Measurements from ENCODE around the gene OR6N1.

Gene OR6N1

GRCh38 chr1:158735848-158736247, 36.1 kb downstream of the OR6N1 start:
- H3K9me3 ChIP-seq (ENCODE audit: insufficient read depth, low read length): no peaks in the 10 kb centered on the region
- H3K4me3 ChIP-seq (ENCODE audit: insufficient read length, low read depth): no peak overlapping the region
- no peaks in the 10 kb centered on the region for H3K27me3 ChIP-seq (ENCODE audit: insufficient read depth, insufficient read length)
- no peaks in the 10 kb centered on the region for H3K36me3 ChIP-seq (ENCODE audit: insufficient read depth, insufficient read length, low read length)
- H3K4me1 ChIP-seq (ENCODE audit: insufficient read depth, insufficient read length): no peaks in the 10 kb centered on the region
- TF ChIP-seq YY1 (IDR thresholded peaks at IDR 0.05; ENCODE audit: insufficient read depth, insufficient read length) (no peak), SUZ12 (IDR thresholded peaks at IDR 0.05; ENCODE audit: extremely low read depth, insufficient read depth, insufficient read length) (no peak), ZNF274 (IDR thresholded peaks at IDR 0.05; ENCODE audit: low read depth, low read length) (no peak)
- no peak overlapping the region for H3K9ac ChIP-seq (ENCODE audit: insufficient read length, low read depth)
- no peak for DNase-seq (ENCODE audit: low read depth, low spot score)

- H3K27me3 ChIP-seq (ENCODE audit: insufficient read depth, insufficient read length): no peaks in the 10 kb centered on the region
- no peaks in the 10 kb centered on the region for H3K9me3 ChIP-seq (ENCODE audit: insufficient read depth, low read length)
- DNase-seq (ENCODE audit: low read depth, low spot score): no peak
- H3K4me1 ChIP-seq (ENCODE audit: insufficient read depth, insufficient read length): no peaks in the 10 kb centered on the region
- no peak for TF ChIP-seq SUZ12 (IDR thresholded peaks at IDR 0.05; ENCODE audit: extremely low read depth, insufficient read depth, insufficient read length)
- TF ChIP-seq ZNF274 (IDR thresholded peaks at IDR 0.05; ENCODE audit: low read depth, low read length): no peak
- no peak for TF ChIP-seq YY1 (IDR thresholded peaks at IDR 0.05; ENCODE audit: insufficient read depth, insufficient read length)
- H3K36me3 ChIP-seq (ENCODE audit: insufficient read depth, insufficient read length, low read length): no peaks in the 10 kb centered on the region
- no peak overlapping the region for H3K4me3 ChIP-seq (ENCODE audit: insufficient read length, low read depth)
- no peak overlapping the region for H3K9ac ChIP-seq (ENCODE audit: insufficient read length, low read depth)
Measured at GRCh38 chr1:158732524-158732923, 39.5 kb downstream of the OR6N1 start.

- no peaks in the 10 kb centered on the region for H3K36me3 ChIP-seq (ENCODE audit: insufficient read depth, insufficient read length, low read length)
- no peak overlapping the region for H3K9ac ChIP-seq (ENCODE audit: insufficient read length, low read depth)
- H3K9me3 ChIP-seq (ENCODE audit: insufficient read depth, low read length): no peaks in the 10 kb centered on the region
- no peaks in the 10 kb centered on the region for H3K27me3 ChIP-seq (ENCODE audit: insufficient read depth, insufficient read length)
- H3K4me1 ChIP-seq (ENCODE audit: insufficient read depth, insufficient read length): no peaks in the 10 kb centered on the region
- no peak overlapping the region for H3K4me3 ChIP-seq (ENCODE audit: insufficient read length, low read depth)
- no peak for DNase-seq (ENCODE audit: low read depth, low spot score)
- no peak for TF ChIP-seq YY1 (IDR thresholded peaks at IDR 0.05; ENCODE audit: insufficient read depth, insufficient read length)
- TF ChIP-seq SUZ12 (IDR thresholded peaks at IDR 0.05; ENCODE audit: extremely low read depth, insufficient read depth, insufficient read length): no peak
- no peak for TF ChIP-seq ZNF274 (IDR thresholded peaks at IDR 0.05; ENCODE audit: low read depth, low read length)
Measured at GRCh38 chr1:158731707-158732106, 40.3 kb downstream of the OR6N1 start.

- DNase-seq (ENCODE audit: low read depth, low spot score): no peak
- H3K36me3 ChIP-seq (ENCODE audit: insufficient read depth, insufficient read length, low read length): no peaks in the 10 kb centered on the region
- no peaks in the 10 kb centered on the region for H3K27me3 ChIP-seq (ENCODE audit: insufficient read depth, insufficient read length)
- no peaks in the 10 kb centered on the region for H3K4me1 ChIP-seq (ENCODE audit: insufficient read depth, insufficient read length)
- no peak overlapping the region for H3K9ac ChIP-seq (ENCODE audit: insufficient read length, low read depth)
- no peak overlapping the region for H3K4me3 ChIP-seq (ENCODE audit: insufficient read length, low read depth)
- TF ChIP-seq ZNF274 (IDR thresholded peaks at IDR 0.05; ENCODE audit: low read depth, low read length) (no peak), YY1 (IDR thresholded peaks at IDR 0.05; ENCODE audit: insufficient read depth, insufficient read length) (no peak), SUZ12 (IDR thresholded peaks at IDR 0.05; ENCODE audit: extremely low read depth, insufficient read depth, insufficient read length) (no peak)
- H3K9me3 ChIP-seq (ENCODE audit: insufficient read depth, low read length): no peaks in the 10 kb centered on the region
Measured at GRCh38 chr1:158730453-158730852, 41.5 kb downstream of the OR6N1 start.

- Histone ChIP-seq H3K4me1 (ENCODE audit: insufficient read depth, insufficient read length) (no peaks in the 10 kb centered on the region), H3K9me3 (ENCODE audit: insufficient read depth, low read length) (no peaks in the 10 kb centered on the region), H3K4me3 (ENCODE audit: insufficient read length, low read depth) (no peak overlapping the region), H3K27me3 (ENCODE audit: insufficient read depth, insufficient read length) (no peaks in the 10 kb centered on the region), H3K9ac (ENCODE audit: insufficient read length, low read depth) (no peak overlapping the region), H3K36me3 (ENCODE audit: insufficient read depth, insufficient read length, low read length) (no peaks in the 10 kb centered on the region)
- TF ChIP-seq YY1 (IDR thresholded peaks at IDR 0.05; ENCODE audit: insufficient read depth, insufficient read length): no peak
- no peak for TF ChIP-seq ZNF274 (IDR thresholded peaks at IDR 0.05; ENCODE audit: low read depth, low read length)
- no peak for TF ChIP-seq SUZ12 (IDR thresholded peaks at IDR 0.05; ENCODE audit: extremely low read depth, insufficient read depth, insufficient read length)
- DNase-seq (ENCODE audit: low read depth, low spot score): no peak
Measured at GRCh38 chr1:158728510-158729225, 43.3 kb downstream of the OR6N1 start.

GRCh38 chr1:158724442-158724841, 47.6 kb downstream of the OR6N1 start:
- no peak overlapping the region for H3K4me3 ChIP-seq (ENCODE audit: insufficient read length, low read depth)
- no peaks in the 10 kb centered on the region for H3K27me3 ChIP-seq (ENCODE audit: insufficient read depth, insufficient read length)
- H3K9me3 ChIP-seq (ENCODE audit: insufficient read depth, low read length): no peaks in the 10 kb centered on the region
- no peaks in the 10 kb centered on the region for H3K4me1 ChIP-seq (ENCODE audit: insufficient read depth, insufficient read length)
- H3K9ac ChIP-seq (ENCODE audit: insufficient read length, low read depth): no peak overlapping the region
- DNase-seq (ENCODE audit: low read depth, low spot score): no peak
- no peaks in the 10 kb centered on the region for H3K36me3 ChIP-seq (ENCODE audit: insufficient read depth, insufficient read length, low read length)
- TF ChIP-seq YY1 (IDR thresholded peaks at IDR 0.05; ENCODE audit: insufficient read depth, insufficient read length): no peak
- no peak for TF ChIP-seq ZNF274 (IDR thresholded peaks at IDR 0.05; ENCODE audit: low read depth, low read length)
- no peak for TF ChIP-seq SUZ12 (IDR thresholded peaks at IDR 0.05; ENCODE audit: extremely low read depth, insufficient read depth, insufficient read length)

- TF ChIP-seq ZNF274 (IDR thresholded peaks at IDR 0.05; ENCODE audit: low read depth, low read length) (no peak), YY1 (IDR thresholded peaks at IDR 0.05; ENCODE audit: insufficient read depth, insufficient read length) (no peak), SUZ12 (IDR thresholded peaks at IDR 0.05; ENCODE audit: extremely low read depth, insufficient read depth, insufficient read length) (no peak)
- DNase-seq (ENCODE audit: low read depth, low spot score): no peak
- Histone ChIP-seq H3K4me3 (ENCODE audit: insufficient read length, low read depth) (no peak within 1 kb of the TSS), H3K27me3 (ENCODE audit: insufficient read depth, insufficient read length) (no peaks in the 10 kb centered on the region), H3K9ac (ENCODE audit: insufficient read length, low read depth) (no peak within 1 kb of the TSS), H3K36me3 (ENCODE audit: insufficient read depth, insufficient read length, low read length) (no peaks in the 10 kb centered on the region), H3K9me3 (ENCODE audit: insufficient read depth, low read length) (no peaks in the 10 kb centered on the region), H3K4me1 (ENCODE audit: insufficient read depth, insufficient read length) (no peaks in the 10 kb centered on the region)
Measured at GRCh38 chr1:158720620-158721019, 51.4 kb downstream of the OR6N1 start, which contains the start of gene OR6K3. Gene OR6K3 (minus strand): TSS chr1:158720720. CDS start chr1:158718115, 2,605 bp downstream.

All from NT2/D1 (cell line).